HG02973 (cell line): Measurements from ENCODE around the gene WDR7.

Experiments used
- ATAC-seq: cut with Tn5 transposase; IDR thresholded peaks from one replicate; pipeline ENCODE4 v1.9.1; 2021; ENCODE audit warnings: moderate library complexity; ENCODE audit not compliant: unreplicated experiment

WDR7 gene

GRCh38 chr18:56789889-56790180 is 138.7 kb downstream of the WDR7 start:
- no peak for ATAC-seq

GRCh38 chr18:56795381-56795780 is 144.2 kb downstream of the WDR7 start:
- no peak for ATAC-seq

- ATAC-seq: no peak
Measured at GRCh38 chr18:56799756-56800155, 148.6 kb downstream of the WDR7 start.

- no peak for ATAC-seq
Measured at GRCh38 chr18:56803051-56803450, 151.9 kb downstream of the WDR7 start.

- ATAC-seq: peak; percentile 60
Measured at GRCh38 chr18:56804395-56804794, 153.2 kb downstream of the WDR7 start.

GRCh38 chr18:56807901-56808300 is 156.7 kb downstream of the WDR7 start:
- no peak for ATAC-seq

- ATAC-seq: no peak
Measured at GRCh38 chr18:56812674-56813073, 161.5 kb downstream of the WDR7 start.

- ATAC-seq: no peak
Measured at GRCh38 chr18:56815926-56816325, 164.8 kb downstream of the WDR7 start.

GRCh38 chr18:56823986-56824565 is 172.9 kb downstream of the WDR7 start:
- no peak for ATAC-seq

GRCh38 chr18:56825321-56825720 is 174.2 kb downstream of the WDR7 start:
- ATAC-seq: no peak

GRCh38 chr18:56825878-56826277 is 174.7 kb downstream of the WDR7 start:
- no peak for ATAC-seq

- no peak for ATAC-seq
Measured at GRCh38 chr18:56831988-56832387, 180.8 kb downstream of the WDR7 start.

GRCh38 chr18:56835331-56835730 is 184.2 kb downstream of the WDR7 start:
- ATAC-seq: no peak

- no peak for ATAC-seq
Measured at GRCh38 chr18:56836173-56836572, 185.0 kb downstream of the WDR7 start.

GRCh38 chr18:56841836-56842235 is 190.7 kb downstream of the WDR7 start:
- ATAC-seq: no peak

GRCh38 chr18:56843241-56843640 is 192.1 kb downstream of the WDR7 start:
- ATAC-seq: no peak

- ATAC-seq: no peak
Measured at GRCh38 chr18:56844556-56844955, 193.4 kb downstream of the WDR7 start.

GRCh38 chr18:56851774-56852173 is 200.6 kb downstream of the WDR7 start:
- ATAC-seq: peak; percentile 81

GRCh38 chr18:56853961-56854360 is 202.8 kb downstream of the WDR7 start:
- no peak for ATAC-seq

GRCh38 chr18:56861244-56861643 is 210.1 kb downstream of the WDR7 start:
- no peak for ATAC-seq

GRCh38 chr18:56869189-56869777 is 218.1 kb downstream of the WDR7 start:
- peak; percentile 58 for ATAC-seq

GRCh38 chr18:56870982-56871381 is 219.8 kb downstream of the WDR7 start:
- ATAC-seq: no peak

- ATAC-seq: no peak
Measured at GRCh38 chr18:56872140-56872539, 221.0 kb downstream of the WDR7 start.
